HG02884 (cell line): ENCODE results near the gene TTI1.

ENCODE experiments used
- ATAC-seq: cut with Tn5 transposase; IDR thresholded peaks from one replicate; pipeline ENCODE4 v1.9.1; 2021; ENCODE audit warnings: mild to moderate bottlenecking, moderate library complexity; ENCODE audit not compliant: unreplicated experiment

The TTI1 gene

GRCh38 chr20:38055294-38055693, 22.0 kb upstream of the TTI1 start:
- no peak for ATAC-seq

GRCh38 chr20:38054647-38055046, 21.4 kb upstream of the TTI1 start:
- ATAC-seq = no peak

GRCh38 chr20:38052870-38053269, 19.6 kb upstream of the TTI1 start:
- no peak for ATAC-seq

- no peak for ATAC-seq
Observed at GRCh38 chr20:38050686-38051085, 17.4 kb upstream of the TTI1 start.

GRCh38 chr20:38049800-38050199, 16.5 kb upstream of the TTI1 start:
- ATAC-seq = no peak

- ATAC-seq = no peak
Observed at GRCh38 chr20:38046572-38046971, 13.3 kb upstream of the TTI1 start.

- no peak for ATAC-seq
Observed at GRCh38 chr20:38044685-38045084, 11.4 kb upstream of the TTI1 start.

GRCh38 chr20:38043512-38044300, 10.4 kb upstream of the TTI1 start:
- ATAC-seq = no peak

GRCh38 chr20:38040276-38040675, 7.0 kb upstream of the TTI1 start:
- ATAC-seq = no peak

- no peak for ATAC-seq
Observed at GRCh38 chr20:38036366-38036765, 3.1 kb upstream of the TTI1 start.

- ATAC-seq = no peak
Observed at GRCh38 chr20:38034961-38035360, 1.7 kb upstream of the TTI1 start.

GRCh38 chr20:38034108-38034649, 923 bp upstream of the TTI1 start:
- no peak for ATAC-seq

- ATAC-seq = peak; percentile 36
Observed at GRCh38 chr20:38032585-38033329, 499 bp downstream of the TTI1 start.

- no peak for ATAC-seq
Observed at GRCh38 chr20:38031957-38032356, 1.3 kb downstream of the TTI1 start.

- ATAC-seq = no peak
Observed at GRCh38 chr20:38029453-38029852, 3.8 kb downstream of the TTI1 start.

GRCh38 chr20:38024496-38024895, 8.8 kb downstream of the TTI1 start:
- no peak for ATAC-seq

GRCh38 chr20:38023181-38024001, 9.9 kb downstream of the TTI1 start:
- ATAC-seq = no peak

GRCh38 chr20:38021087-38021772, 12.0 kb downstream of the TTI1 start:
- ATAC-seq = no peak

- ATAC-seq = no peak
Observed at GRCh38 chr20:38018385-38018784, 14.9 kb downstream of the TTI1 start.

- no peak for ATAC-seq
Observed at GRCh38 chr20:38017959-38018358, 15.3 kb downstream of the TTI1 start.

- no peak for ATAC-seq
Observed at GRCh38 chr20:38013887-38014286, 19.4 kb downstream of the TTI1 start.
